ENCODE measurements around the gene CELA1. TPM values are rescaled to one million over a fixed set of nuclear protein-coding genes. Genes with fewer than 3 reads are reported as not detected.
"Not testable (repeated sequence)": the region's sequence is repeated elsewhere in the genome, so short reads cannot be mapped to it uniquely, and the experiment has no call there.

The CELA1 gene
- total and polyA plus RNA-seq, 2 of the 13 experiments (the other 11 are each of a cell fraction or from before 2014, with no cell fraction given) = not detected

GRCh38 chr12:51294097-51294496, 52.4 kb downstream of the CELA1 start:
- H3K9ac ChIP-seq (ENCODE audit: insufficient read depth, low read depth, low read length); H3K27ac ChIP-seq (ENCODE audit: extremely low read length, insufficient read depth, low read length); H3K4me2 ChIP-seq (ENCODE audit: low read depth, low read length); CTCF ChIA-PET (ENCODE audit: low intra/inter-chr PET ratio, low total read pairs); H3K4me3 ChIP-seq (replicated peaks in 1 of 3; ENCODE audit: insufficient read depth in 1 of 3, low read depth in 2 of 3, low read length in 3 of 3); H3K36me3 ChIP-seq (replicated peaks in 1 of 2; ENCODE audit: control insufficient read depth in 1 of 2, insufficient read depth in 2 of 2, low read length in 2 of 2); H2AFZ ChIP-seq (ENCODE audit: low read length); in situ Hi-C loops (cut with HindIII; ENCODE audit: extremely low pct_ligation_motif_present, low pct_unique_long_range_greater_than_20kb); H3K4me1 ChIP-seq (ENCODE audit: insufficient read depth, low read length); ATAC-seq; DNase-seq (ENCODE audit: low spot score); H3K79me2 ChIP-seq (ENCODE audit: insufficient read depth, low read length); H3K9me3 ChIP-seq (ENCODE audit: low read length); FAIRE-seq; intact Hi-C loops (cut with micrococcal nuclease; ENCODE audit: unreplicated experiment); BruUV-seq (replicated peaks); H3K27me3 ChIP-seq (ENCODE audit: control insufficient read depth in 1 of 2, insufficient read depth in 2 of 2, low read length in 2 of 2); POLR2A ChIA-PET; H4K20me1 ChIP-seq (ENCODE audit: insufficient read depth, low read length): not testable (repeated sequence)
- 17% methylated on average over 10 of the region's 10 CpGs for WGBS (ENCODE audit: low lambda C conversion rate)

- in situ Hi-C loops (cut with HindIII; ENCODE audit: extremely low pct_ligation_motif_present, low pct_unique_long_range_greater_than_20kb) (no loop called here), intact Hi-C loops (cut with micrococcal nuclease; ENCODE audit: unreplicated experiment) (no loop called here)
- H3K4me1 ChIP-seq (ENCODE audit: insufficient read depth, low read length) = no peaks in the 10 kb centered on the region
- no peak overlapping the region for H3K27ac ChIP-seq (ENCODE audit: extremely low read length, insufficient read depth, low read length)
- H3K36me3 ChIP-seq (replicated peaks in 1 of 2; ENCODE audit: control insufficient read depth in 1 of 2, insufficient read depth in 2 of 2, low read length in 2 of 2) = no peaks in the 10 kb centered on the region
- no TSS peak for BruUV-seq (replicated peaks)
- no peaks in the 10 kb centered on the region; a peak in 1 of 5 replicates for H3K27me3 ChIP-seq (ENCODE audit: control insufficient read depth in 1 of 2, insufficient read depth in 2 of 2, low read length in 2 of 2)
- no peak overlapping the region for H3K9ac ChIP-seq (ENCODE audit: insufficient read depth, low read depth, low read length)
- no peak overlapping the region for H3K4me3 ChIP-seq (replicated peaks in 1 of 3; ENCODE audit: insufficient read depth in 1 of 3, low read depth in 2 of 3, low read length in 3 of 3)
- no peaks in the 10 kb centered on the region for H3K9me3 ChIP-seq (ENCODE audit: low read length)
- FAIRE-seq = no peak
- CTCF ChIA-PET (ENCODE audit: low intra/inter-chr PET ratio, low total read pairs) = no interaction called here
- H2AFZ ChIP-seq (ENCODE audit: low read length) = no peak overlapping the region
- DNase-seq (ENCODE audit: low spot score) = no peak
- H4K20me1 ChIP-seq (ENCODE audit: insufficient read depth, low read length) = no peaks in the 10 kb centered on the region
- ATAC-seq = no peak
- no peak for TF ChIP-seq ZEB1 (IDR thresholded peaks at IDR 0.05; ENCODE audit: insufficient replicate concordance, low read depth)
- TF ChIP-seq ZNF335 (CRISPR knock-in tag; IDR thresholded peaks at IDR 0.05) = no peak
- TF ChIP-seq MAF1 (CRISPR knock-in tag; IDR thresholded peaks at IDR 0.05; ENCODE audit: borderline replicate concordance) = no peak
- no peak for TF ChIP-seq CENPT (CRISPR knock-in tag; IDR thresholded peaks at IDR 0.05; ENCODE audit: low read depth)
- no peak for TF ChIP-seq RXRA (CRISPR knock-in tag; IDR thresholded peaks at IDR 0.05)
- TF ChIP-seq ZMYM3 (CRISPR knock-in tag; IDR thresholded peaks at IDR 0.05) = no peak
- no peak for TF ChIP-seq JUNB (CRISPR knock-in tag; IDR thresholded peaks at IDR 0.05; ENCODE audit: borderline replicate concordance)
- TF ChIP-seq, protein P1, sequence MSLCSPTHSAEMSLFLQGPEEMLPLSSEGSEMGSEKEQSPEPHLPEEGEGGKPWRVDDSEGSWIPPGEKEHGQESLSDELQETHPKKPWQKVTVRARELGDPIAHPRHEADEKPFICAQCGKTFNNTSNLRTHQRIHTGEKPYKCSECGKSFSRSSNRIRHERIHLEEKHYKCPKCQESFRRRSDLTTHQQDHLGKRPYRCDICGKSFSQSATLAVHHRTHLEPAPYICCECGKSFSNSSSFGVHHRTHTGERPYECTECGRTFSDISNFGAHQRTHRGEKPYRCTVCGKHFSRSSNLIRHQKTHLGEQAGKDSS (CRISPR knock-in tag; IDR thresholded peaks at IDR 0.05; ENCODE audit: borderline replicate concordance, low read depth) = no peak
- no peak for TF ChIP-seq ZNF816 (CRISPR knock-in tag; IDR thresholded peaks at IDR 0.05; ENCODE audit: borderline replicate concordance)
- TF ChIP-seq HNRNPLL (IDR thresholded peaks at IDR 0.05; ENCODE audit: low read depth, low read length, poor library complexity, severe bottlenecking) = no peak
- no peak for TF ChIP-seq ZNF207 (IDR thresholded peaks at IDR 0.05; ENCODE audit: borderline replicate concordance)
- no peak for TF ChIP-seq HDAC2 (CRISPR knock-in tag; IDR thresholded peaks at IDR 0.05)
- TF ChIP-seq ZNF260 (CRISPR knock-in tag; IDR thresholded peaks at IDR 0.05; ENCODE audit: borderline replicate concordance, low read depth) = no peak
- no peak for TF ChIP-seq SRF (IDR thresholded peaks at IDR 0.05; ENCODE audit: low read depth, low read length)
- no peak for TF ChIP-seq ETV5 (CRISPR knock-in tag; IDR thresholded peaks at IDR 0.05; ENCODE audit: borderline replicate concordance)
- POLR2A ChIA-PET = no interaction called here
- no peak overlapping the region for H3K4me2 ChIP-seq (ENCODE audit: low read depth, low read length)
- H3K79me2 ChIP-seq (ENCODE audit: insufficient read depth, low read length) = no peaks in the 10 kb centered on the region
Observed at GRCh38 chr12:51293696-51294095, 52.8 kb downstream of the CELA1 start.

All from HepG2 (cell line).